ENCODE results near the gene GAB2.

- TF ChIP-seq POLR2A (IDR thresholded peaks at IDR 0.05) (no peak), EP300 (IDR thresholded peaks at IDR 0.05) (no peak)
Observed at GRCh38 chr11:78350091-78350645, 67.5 kb downstream of the GAB2 start.

Data from tibial nerve (tissue), 3 donors.